ENCODE data around the gene MSH3.
A peak's percentile ranks its signal among the peaks of the same experiment; 100 is the strongest.

Gene MSH3

DNA sequence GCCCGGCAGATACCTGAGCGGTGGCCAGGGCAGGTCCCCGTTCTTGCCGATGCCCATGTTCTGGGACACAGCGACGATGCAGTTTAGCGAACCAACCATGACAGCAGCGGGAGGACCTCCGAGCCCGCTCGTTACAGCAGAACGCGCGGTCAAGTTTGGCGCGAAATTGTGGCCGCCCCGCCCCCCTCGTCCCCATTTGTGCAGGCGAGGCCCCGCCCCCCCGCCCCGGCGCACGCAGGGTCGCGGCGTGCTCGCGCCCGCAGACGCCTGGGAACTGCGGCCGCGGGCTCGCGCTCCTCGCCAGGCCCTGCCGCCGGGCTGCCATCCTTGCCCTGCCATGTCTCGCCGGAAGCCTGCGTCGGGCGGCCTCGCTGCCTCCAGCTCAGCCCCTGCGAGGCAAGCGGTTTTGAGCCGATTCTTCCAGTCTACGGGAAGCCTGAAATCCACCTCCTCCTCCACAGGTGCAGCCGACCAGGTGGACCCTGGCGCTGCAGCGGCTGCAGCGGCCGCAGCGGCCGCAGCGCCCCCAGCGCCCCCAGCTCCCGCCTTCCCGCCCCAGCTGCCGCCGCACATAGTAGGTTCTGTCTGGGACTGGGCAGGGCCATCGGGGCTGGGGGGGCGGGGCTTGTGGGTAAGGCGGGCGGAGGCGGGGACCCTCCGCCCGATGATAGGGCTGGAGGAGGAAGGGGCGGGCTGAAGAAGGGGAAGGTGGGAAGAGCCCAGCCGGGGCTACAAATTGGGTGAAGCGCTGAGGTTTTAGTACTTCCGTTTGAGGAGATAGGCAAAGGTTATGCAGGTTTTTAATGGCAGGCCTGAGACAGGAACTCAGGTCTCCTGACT is at the start of gene MSH3, which contains the start of gene DHFR:
Gene MSH3 (plus strand): TSS at position 262 of the 840 bp plus-strand sequence. CDS start 76 bp downstream, at position 338.
Gene DHFR (minus strand): TSS at position 593 of the 840 bp plus-strand sequence. CDS start 494 bp downstream, at position 99.
- DNase-seq = peak; percentile 82

DNA sequence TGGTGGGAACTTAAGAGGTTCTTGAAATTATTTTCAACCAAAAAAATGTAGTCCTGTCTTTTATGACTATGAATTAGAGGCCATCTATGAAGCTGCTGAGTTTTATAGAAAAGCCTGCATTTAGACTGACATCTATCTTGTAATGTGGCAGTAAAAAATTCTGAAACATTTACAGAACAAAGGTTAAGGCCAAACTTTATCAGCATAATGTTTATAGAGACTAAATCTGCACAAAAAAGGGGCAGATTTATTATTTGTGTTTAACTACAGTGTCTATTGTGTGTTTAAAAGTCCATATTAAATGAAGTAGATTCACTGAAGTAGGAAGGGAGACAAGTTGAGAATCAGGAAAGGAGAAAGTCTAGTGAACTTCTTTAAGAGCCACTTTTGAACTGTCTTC is 47.1 kb upstream of the MSH3 start:
- DNase-seq = no peak

DNA sequence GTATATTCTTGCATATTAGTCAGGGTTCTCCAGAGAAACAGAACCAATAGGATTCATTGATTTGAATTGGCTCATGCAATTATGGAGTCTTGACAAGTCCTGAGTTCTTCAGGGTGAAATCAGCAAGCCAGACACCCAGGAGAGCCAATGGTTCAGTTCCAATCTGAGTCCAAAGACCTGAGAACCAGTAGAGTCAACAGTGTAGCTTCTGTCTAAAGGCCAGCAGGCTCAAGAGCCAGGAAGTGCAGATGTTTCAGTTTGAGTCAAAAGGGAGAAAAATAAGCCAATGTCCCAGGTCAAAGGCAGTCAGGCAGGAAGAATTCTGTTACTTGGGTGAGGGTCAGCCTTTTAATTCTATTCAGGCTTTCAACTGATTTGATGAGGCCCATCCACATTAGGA is 46.6 kb upstream of the MSH3 start:
- no peak for DNase-seq

DNA sequence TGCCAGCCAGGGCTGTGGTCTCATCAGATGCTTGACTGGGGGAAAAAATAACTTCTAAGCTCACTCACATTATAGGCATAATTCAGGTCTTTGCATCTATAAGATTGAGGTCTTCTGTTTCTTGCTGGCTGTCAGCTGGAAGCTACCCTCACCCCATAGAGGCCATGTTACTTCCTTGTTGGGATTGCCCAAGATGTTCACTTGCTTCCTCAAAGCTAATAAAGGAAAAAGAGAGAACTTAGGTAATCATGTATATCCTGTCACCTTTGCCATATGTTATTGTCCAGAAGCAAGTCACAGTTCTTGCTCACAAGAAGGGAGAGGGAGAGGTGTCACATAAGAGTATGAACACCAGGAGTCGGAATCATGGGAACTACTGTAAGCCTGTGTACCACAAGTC is 45.7 kb upstream of the MSH3 start:
- no peak for DNase-seq

DNA sequence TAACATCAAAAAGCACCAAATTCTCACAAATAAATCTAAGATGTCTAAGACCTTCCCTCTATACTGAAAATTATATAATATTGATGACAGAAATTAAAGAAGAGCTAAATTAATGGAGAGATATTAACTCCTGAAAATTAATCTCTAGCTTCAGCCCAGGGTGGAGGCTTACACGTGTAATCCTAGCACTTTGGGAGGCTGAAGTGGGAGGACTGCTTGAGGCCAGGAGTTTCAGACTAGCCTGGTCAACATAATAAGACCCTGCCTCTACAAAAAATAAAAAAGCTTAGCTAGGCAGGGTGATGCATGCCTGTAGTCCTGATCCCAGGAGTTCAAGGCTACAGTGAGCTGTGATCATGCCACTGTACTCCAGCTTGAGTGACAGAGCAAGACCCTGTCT is 44.8 kb upstream of the MSH3 start:
- DNase-seq = no peak

DNA sequence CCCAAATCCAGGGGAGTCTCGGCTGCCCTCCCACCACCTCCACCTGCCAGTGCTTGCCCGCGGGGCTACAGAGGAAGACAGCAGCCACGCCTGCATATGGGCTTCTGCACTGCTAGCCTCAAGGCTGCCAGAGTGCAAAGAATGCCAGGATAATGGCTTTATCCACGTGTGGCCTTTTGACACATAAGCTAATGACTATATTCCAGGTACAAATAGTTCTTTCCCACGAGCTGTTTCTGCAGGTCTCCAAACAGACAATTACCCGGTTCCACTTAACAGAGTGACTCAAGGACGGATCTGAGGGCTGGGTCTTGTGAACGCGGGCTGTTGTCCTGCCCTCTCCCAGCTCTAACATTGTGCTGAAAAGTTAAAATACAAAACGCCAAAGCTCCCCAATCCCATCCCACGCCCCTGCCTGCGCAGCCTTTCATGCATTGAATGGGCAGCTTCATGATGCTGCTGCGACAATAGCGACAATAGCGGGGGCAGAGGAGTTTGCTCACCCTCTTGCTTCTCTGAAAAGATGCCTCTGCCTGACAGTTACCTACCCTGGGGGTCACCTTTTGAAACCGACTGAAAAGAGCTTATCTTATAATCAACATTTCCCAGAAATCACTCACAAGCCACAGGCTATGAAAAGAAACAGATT is 39.1 kb upstream of the MSH3 start:
- DNase-seq = no peak

DNA sequence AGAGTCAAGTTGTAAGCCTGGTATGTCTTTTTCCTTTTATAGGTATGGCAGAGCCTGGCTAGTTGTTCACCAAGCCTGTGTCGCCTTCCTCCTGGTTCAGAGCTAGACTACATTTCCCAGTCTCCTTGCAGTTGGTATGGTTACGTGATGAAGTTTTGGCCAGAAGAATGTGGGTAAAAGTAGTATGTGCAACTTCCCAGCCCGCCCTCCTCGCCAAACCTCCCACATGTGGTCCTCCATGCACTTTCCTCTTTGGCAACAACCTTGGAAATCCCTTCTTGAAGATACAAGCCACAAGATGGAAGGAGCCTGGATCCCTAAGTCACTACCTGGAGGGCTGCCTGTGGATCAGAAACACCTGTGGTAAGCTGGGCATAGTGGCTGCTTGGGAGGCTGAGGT is 36.0 kb upstream of the MSH3 start:
- DNase-seq = no peak

DNA sequence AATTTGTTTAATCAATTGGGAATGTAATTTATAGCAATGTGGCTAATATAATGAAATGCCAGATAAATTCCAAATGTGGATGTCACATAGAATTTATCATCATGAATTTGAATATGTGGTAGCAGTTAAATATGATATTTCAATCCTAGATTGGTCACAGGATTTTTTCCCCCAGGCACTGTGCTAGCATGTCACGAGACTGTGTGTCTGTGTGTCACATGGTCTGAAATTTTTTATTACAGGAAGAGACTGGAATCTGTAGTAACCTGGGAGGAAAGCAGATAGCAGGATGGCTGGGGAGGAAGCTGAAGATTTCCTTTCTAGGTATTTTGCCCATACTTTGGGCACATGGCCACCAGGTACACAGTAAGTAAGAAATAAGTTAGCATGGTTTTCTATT is 35.4 kb upstream of the MSH3 start:
- DNase-seq = no peak

DNA sequence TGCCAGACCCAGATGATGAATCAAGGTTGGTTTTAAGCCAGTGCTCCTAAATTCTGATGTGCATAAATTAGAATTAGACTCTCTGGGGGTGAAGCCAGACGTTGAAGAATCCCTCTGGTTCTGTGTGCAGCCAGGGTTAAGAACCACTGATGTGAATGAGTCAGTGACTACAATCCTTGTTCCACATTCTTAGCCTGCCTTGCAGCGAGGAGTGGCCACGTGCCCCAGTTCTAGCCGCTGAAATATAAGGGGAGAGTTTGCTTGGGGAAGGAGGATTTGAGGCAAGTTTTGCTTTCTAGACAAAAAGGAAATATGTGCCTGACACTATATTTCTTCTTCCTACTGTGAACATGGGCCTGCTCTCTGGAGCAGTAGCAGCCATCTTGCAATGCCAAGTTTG is 34.2 kb upstream of the MSH3 start:
- no peak for DNase-seq

DNA sequence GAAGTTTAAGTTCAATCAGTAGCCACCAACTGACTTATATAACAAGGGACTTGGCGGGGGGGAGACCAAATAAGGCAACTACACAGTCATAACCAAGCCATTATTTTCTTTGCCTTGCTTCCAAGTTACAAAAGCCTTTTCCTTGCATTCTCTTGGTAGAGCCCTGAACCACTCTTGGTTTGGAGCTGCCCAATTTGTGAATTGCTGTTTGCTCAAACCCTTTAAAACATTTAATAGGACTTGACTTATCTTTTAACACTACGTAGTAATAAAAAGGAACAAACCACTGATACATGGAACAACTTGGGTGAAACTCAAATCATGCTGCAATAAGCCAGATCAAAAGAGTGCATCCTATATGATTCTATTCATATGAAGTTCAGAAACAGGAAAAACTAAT is 31.7 kb upstream of the MSH3 start:
- no peak for DNase-seq

DNA sequence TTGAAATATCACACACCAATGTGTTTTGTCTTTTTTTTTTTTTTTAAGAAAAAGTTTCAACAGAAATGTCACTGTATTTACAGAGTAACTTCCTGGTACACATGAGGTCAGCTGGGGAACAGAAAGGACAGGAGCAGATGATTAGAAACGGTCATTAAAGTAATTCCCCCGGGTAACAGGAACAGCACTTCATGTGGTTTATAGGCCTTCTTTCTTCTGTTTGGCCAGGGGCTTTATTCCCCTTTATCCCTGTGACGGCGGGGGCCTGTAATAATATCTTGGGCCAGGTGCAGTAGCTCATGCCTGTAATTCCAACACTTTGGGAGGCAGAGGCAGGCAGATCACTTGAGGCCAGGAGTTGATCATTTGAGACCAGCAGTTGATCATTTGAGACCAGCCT is 30.5 kb upstream of the MSH3 start:
- no peak for DNase-seq

DNA sequence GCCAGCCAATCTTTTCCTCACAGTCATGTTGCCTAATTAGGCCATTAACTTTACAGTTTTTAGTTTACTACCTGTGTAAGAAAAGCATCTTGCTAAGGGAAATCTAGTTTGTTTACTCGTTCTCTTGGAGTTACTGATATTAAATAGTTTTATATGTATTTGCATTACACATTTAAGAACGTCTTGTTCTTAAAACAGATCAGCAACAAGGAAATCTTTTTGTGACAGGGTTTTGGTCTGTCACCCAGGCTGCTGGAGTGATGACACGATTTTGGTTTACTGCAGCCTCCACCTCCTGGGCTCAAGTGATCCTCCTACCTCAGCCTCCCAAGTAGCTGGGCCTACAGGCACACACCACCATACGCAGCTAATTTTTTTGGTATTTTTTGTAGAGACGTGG is 29.2 kb upstream of the MSH3 start:
- no peak for DNase-seq

DNA sequence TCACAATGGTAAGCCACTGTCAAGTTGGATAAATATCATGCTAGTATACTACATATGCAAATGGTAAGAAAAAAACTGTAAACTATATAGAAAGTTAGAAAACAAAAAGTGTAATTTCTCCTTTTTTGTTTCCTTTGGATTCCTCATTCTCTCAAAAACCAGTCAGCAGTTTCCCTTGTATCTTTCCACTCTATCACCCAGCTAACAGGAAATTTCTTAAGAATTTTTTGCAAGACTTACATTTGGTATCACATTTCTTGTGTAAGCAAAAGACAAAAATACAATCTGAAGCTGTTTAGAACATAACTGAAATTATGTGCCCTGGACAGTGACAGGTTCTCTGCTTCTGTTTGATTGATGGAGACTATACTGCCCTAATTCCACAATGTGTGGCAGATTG is 25.2 kb upstream of the MSH3 start:
- no peak for DNase-seq

DNA sequence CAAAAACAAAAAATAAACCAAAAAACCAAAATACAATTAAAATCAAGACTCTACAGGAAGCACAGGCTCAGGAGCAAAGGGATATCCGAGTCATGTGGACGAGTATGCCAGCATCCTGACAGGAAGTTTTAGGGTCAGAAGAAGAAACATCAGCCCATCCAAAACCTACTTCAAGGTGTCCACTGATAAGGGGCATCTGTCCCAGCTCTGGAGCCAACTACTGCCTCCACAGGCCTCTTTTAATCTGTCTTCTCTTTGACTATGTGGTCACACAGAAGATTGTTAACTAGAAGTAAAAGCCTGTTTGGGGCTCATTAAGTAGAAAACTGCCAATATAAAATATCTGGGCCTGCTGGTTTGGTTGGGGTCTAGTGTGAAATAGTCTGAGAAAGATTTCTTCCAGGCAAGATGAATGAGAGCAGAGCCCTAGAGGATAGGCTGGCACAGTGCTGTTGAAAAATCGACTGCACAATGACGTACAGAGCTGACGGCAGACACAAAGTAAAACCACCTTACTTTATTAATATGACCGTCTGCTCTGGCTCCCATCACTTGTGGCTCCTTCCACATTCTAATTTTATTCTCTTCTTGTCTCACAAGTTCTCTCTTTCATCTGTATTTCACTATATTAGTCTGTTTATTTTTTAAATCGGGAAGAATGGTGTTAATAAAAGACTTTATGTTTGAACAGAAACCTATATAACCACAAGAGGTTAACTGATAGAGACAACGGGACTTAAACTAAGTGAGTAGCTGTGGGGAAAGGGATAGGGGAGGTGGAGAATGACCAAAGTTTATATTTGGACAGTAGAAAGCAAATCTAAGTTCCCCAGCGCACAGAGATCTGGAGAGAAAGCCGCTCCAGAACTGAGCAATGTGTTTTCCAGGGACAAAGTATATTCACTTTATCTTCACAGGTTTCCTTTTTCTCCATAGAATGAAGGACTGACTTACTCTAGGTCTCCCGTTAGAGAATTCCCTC is 22.9 kb upstream of the MSH3 start:
- no peak for DNase-seq

DNA sequence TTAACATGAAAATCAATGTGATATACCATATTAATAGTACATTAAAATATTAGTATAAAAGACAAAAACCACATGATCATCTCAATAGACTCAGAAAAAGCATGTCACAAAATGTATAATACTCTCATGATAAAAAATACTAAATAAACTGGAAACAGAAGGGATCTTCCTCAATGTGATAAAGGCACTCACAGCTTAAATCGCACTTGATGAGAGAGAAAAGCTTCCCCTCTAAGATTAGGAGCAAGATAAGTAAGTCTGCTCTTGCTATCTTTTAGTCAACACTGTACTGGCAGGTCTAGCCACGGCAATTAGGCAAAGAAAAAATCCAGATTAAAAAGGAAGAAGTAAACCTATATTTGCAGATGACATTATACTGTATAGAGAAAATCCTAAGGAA is 21.8 kb upstream of the MSH3 start:
- DNase-seq = no peak

DNA sequence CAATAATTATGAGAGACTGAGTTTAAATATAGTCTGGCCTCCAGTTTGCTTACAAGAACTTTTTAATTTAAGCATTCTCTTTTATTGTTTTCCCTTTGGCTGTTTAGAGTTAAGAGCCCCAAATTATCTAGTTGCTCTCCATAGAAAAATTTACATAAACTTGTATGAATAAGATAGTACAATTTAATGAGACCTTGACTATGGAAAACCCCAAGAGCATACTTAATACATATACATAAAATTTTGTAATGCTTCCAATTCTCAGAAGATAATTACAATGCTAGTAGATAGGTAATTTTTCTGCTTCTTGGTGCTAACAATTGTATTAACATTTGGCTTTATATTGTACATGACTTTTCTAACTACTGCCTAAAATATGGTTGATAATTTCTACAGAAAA is 20.3 kb upstream of the MSH3 start:
- no peak for DNase-seq

DNA sequence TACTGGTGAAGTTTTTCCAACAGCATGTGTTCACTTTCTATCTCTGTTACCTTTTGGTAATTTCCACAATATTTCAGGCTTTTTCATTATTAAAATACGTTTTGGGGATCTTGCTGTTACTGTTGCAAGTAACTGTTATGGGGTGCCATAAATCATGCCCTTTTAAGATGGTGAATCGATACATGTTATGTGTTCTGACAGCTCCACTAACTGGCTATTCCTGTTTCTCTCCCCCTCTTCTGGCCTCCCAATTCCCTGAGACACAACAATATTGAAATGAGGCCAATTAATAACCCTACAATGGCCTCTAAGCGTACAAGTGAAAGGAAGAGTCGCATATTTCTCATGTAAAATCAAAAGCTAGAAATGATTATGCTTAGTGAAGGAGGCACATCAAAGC is 13.1 kb upstream of the MSH3 start:
- DNase-seq = no peak

DNA sequence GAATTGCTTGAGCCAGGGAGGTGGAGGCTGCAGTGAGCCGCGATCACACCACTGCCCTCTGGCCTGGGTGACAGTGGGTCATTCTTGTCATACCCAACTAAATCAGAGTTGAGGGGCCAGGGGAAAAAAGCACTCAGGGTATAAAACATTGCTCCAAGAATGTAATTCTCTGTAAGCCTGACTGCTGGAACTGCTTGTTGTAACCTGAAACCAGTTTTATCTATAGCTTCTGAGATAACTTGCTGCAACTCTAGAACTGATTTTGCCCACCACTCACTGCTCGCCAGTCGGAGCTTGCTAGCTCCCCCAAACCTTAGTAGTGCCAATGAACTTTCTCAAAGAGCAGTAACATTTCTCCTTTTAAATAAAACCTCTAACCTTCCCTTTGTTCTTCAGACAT is 9.6 kb upstream of the MSH3 start:
- no peak for DNase-seq

DNA sequence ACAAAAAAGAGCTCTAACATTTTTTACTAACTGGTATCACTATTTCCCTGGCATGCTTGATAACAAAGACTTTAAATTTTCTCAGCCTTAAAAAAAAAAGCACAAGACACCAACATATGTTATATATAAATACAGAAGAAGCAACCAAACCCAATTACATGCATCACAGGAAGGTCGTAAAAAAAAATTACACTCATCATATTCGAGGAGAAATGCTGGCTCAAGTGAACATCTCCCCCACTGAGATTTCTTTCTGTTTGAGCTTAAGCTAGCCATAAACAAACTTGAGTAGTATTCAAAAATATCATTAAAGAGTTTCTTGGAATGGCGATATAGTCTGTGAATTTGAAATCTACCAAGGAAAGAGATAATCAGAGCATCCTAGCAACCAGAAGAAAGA is 7.5 kb upstream of the MSH3 start:
- DNase-seq = no peak

DNA sequence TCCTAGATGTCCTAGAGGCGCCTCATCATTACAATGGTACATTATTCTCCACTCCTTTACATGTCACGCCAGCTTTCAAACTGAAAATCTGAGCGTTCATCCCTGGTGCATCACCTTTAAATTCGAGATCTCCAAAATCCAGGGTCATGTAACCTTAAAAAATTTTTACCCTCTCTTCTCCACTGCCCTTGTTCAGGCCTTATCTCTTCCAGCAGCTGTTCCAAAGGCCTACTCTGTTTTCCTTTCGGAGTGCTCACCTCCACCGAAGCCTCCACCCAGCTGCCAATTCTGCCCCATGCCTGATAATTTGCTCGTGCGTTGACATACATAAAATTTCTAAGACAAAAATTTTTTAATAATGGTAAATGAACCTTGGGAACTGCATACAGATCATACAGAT is 950 bp upstream of the MSH3 start:
- DNase-seq = peak; percentile 9

DNA sequence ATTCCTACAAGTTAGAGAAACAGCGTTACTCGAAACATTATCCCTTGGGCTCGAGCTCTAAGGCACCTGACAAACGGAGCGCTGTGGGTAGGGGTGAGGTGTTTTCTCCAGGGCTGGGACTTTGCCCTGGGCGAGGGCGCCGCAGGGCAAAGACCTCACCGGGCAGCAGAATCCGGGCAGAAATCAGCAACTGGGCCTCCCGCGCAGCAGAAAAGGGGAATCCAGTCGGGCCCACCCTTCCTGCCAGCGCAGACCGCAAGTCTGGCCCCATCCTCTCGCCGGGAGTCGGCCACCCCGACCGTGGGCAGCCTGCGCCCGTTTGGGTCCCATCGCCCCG is 430 bp upstream of the MSH3 start:
- DNase-seq = peak; percentile 10

DNA sequence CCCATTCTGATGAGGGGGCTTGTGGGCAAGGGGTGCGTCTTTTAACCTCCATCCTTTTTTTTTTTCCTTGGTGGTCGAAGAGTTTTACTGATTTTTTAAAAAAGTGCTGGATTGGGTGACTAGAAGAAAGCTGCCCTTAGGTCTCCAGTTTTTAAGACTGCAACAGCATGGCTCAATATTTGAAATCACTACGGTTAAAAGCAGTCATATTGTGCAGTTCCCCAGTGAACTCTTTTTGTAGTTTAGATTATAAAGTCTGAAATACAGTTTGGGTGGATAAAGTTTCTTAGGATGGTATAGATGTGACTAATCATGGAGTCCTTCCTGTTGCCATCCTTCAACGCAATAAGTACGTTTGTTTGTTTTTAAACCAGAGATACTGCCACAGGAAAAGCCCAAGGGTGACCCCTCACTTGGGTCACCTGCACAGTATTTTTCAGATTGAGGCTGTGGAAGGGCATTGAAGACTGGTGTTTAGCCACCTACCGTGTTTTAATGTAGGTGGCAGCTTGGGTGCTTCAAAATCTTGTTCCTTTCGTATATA is 851 bp downstream of the MSH3 start:
- DNase-seq = no peak

DNA sequence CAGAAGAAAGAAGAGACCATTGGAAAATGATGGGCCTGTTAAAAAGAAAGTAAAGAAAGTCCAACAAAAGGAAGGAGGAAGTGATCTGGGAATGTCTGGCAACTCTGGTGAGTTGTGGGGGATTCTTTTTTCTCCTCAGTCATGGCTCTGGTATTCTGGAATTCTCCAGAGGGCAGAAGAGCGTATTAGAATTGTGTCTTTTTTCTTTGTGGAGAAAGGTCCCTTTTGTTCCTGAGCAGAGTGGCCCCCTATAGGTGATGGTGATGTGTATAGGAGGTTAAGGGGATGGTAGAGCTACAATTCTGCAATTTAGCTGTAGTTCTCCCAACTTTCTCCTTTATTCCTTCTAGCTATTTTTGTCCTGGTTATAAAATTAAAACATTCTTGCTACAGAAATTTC is 2.0 kb downstream of the MSH3 start:
- DNase-seq = no peak

Measured in DMS79 treated with DMSO at 0.1 percent for 48 hours (cell line).